Midbrain (tissue), 1 donor: ENCODE data around the gene TNNT2.

Experiments used
- DNase-seq: peaks from one replicate; lab custom pipeline; 2025; lab: John Stamatoyannopoulos, UW

Gene TNNT2

DNA sequence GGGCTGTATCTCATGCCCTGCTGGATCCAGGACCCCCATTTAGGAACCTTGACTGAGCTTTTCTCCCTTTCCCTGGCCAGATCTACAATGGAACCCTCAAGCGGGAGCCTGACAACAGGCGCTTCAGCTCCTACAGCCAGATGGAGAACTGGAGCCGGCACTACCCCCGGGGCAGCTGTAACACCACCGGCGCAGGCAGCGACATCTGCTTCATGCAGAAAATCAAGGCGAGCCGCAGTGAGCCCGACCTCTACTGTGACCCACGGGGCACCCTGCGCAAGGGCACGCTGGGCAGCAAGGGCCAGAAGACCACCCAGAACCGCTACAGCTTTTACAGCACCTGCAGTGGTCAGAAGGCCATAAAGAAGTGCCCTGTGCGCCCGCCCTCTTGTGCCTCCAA, 64.4 kb downstream of the TNNT2 start:
- DNase-seq, result no peak

- DNase-seq, result no peak
Measured at GRCh38 chr1:201312298-201312697, 65.2 kb downstream of the TNNT2 start.

- DNase-seq, result no peak
Measured at GRCh38 chr1:201311356-201312011, 66.0 kb downstream of the TNNT2 start.

DNA sequence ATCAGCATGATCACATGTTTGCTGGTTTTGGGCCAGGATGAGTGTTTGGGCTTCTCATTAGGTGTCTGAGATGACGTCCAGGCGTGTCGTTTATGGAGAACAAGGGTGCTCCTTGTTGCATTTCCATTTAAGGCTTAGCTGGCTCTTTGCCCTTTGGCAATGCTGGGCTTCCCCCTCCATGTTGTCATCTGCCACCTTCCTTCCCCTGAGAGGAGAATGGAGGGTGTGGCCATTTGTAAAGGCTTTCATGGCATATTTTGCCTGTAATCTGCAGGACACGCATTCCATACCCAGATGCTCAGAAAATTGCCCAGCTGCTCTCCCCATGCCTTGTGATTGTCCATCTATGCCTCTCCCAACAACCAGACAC, 66.5 kb downstream of the TNNT2 start:
- no peak for DNase-seq

DNA sequence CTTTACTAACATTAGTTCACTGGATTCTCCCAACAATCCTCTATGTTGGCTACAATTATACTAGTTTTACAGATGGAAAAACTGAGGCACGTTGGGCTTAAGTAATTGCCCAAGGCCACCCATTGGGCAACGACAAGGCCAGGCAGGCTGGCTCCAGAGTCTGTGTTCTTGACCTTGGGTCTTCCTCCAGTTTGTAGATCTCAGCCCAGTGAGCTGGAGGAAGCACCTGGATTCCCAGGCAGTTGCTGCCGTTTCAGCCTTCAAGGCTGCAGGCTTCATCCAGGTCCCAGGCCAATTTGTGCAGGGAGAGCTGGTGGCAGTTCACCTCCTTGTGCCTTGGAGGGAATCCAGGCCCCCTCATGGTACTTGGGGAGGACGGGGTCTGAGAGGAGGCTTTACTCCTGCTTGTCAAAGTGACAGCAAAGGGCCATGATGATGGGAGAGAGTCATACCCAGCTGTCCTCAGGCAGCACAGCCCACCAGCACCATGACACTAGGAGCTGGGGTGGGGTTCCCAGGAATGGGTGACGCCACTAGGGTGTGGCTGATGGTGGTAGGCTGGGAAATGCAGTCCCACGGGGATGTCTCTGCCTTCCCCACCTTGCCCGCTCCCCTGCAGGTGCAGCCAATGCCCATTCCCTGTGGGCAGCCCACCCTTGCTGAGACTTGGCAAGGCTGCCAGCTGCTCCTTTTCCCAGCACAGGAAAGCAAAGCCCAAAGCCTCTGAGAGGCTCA, 67.1 kb downstream of the TNNT2 start:
- no peak for DNase-seq

- DNase-seq, result no peak
Measured at GRCh38 chr1:201309416-201309815, 68.1 kb downstream of the TNNT2 start.
